ENCODE results near the gene CNOT6. TPM values are rescaled to one million over a fixed set of nuclear protein-coding genes. Genes with fewer than 3 reads are reported as not detected.
"Not testable (repeated sequence)": the region's sequence is repeated elsewhere in the genome, so short reads cannot be mapped to it uniquely, and the experiment has no call there.

Gene CNOT6
- total RNA-seq, 1 donor from 2014 or later = 18.8 TPM

DNA sequence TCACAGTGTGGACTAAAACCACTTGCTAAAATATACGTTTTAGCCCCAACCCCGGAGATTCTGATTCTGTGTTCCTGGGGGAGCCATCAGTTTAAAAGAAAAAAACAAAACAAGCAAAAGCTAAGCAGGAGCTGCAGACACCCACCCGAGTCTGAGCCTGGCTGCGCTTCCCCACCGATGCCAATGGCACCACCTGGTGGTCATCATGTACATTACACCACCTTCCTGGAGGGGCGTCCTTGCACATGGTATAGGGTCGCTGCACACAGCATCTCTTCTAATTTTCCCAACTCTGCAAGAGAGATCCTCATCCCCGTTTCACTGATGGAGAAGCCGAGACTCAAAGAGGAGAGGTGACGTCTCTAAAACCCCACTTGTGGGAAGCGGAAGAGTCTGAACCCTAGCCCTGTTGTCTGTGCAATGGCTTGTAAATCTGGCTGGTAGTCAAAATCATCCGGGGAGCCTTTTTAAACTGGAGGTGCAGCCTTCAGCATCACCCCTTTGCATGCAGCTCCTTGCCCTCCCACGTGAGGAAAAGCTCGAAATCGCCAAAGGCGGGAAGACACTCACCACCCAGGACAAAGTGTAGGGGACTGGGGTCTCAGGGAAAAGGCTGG is 23.1 kb upstream of the CNOT6 start:
- DNase-seq (ENCODE audit: low spot score) = peak; percentile 76

GRCh38 chr5:180471866-180472265 is 22.3 kb upstream of the CNOT6 start:
- no peak for DNase-seq (ENCODE audit: low spot score)

DNA sequence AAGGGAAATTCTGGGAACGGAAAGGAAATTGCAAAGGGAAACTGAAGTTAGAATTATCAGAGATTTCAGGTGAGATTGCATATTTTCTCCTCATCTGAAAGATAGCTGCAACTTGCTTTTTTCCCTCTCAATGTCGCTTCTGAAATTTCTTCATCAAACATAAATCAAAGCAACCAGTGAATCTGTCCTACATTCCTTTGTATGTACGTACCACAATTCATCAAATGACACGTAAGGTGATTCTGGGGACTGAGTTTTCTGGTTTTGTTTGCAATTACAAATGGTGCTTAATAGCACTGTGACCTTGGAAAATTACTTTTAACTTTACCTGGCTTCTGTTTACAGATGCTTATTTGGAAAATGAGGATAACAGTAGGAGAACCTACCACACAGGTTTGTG is 21.9 kb upstream of the CNOT6 start:
- DNase-seq (ENCODE audit: low spot score) = no peak

- not testable (repeated sequence) for DNase-seq (ENCODE audit: low spot score)
These were observed 20.8 kb upstream of the CNOT6 start for GRCh38 chr5:180473386-180473785.

GRCh38 chr5:180474569-180474968 is 19.6 kb upstream of the CNOT6 start:
- DNase-seq (ENCODE audit: low spot score) = no peak

DNA sequence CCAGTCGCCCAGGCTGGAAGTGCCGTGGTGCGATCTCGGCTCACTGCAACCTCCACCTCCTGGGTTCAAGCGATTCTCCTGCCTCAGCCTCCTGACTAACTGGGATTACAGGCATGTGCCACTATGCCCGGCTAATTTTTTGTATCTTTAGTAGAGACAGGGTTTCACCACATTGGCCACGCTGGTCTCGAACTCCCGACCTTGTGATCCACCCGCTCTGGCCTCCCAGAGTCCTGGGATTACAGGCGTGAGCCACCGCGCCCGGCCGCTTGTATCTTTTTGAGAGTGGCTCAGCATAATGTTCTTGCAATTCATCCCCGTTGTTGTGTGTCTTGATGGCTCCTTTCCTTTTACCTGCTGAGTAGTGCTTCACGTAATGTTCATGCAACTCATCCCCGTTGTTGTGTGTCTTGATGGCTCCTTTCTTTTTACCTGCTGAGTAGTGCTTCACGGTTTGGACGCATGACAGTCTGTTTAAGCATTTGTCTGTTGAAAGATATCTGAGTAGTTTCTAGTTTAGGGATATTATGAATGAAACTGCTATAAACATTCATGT is 18.1 kb upstream of the CNOT6 start:
- DNase-seq (ENCODE audit: low spot score) = not testable (repeated sequence)

GRCh38 chr5:180484813-180485212 is 9.4 kb upstream of the CNOT6 start:
- DNase-seq (ENCODE audit: low spot score) = no peak

GRCh38 chr5:180486636-180487149 is 7.5 kb upstream of the CNOT6 start:
- DNase-seq (ENCODE audit: low spot score) = no peak

GRCh38 chr5:180487556-180487955 is 6.6 kb upstream of the CNOT6 start:
- DNase-seq (ENCODE audit: low spot score) = no peak

DNA sequence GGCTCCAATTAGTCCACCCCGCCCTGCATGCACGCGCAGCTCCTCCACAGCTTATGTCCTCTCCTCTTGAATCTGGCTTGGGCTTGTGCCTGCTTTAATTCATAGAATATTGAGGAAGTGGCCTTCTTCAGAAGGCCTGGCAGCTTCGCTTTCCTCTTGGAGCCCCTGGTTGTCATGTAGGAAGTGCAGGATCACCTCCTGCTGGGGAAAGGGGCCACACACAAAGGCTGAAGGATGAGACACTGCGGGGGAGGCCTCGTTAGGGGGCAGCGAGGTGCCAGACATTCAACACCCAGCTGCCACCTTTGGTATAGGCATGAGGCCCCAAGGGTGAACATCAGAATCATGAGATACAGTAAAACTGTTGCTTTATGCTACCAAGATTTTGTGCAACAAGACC is 2.7 kb upstream of the CNOT6 start:
- no peak for DNase-seq (ENCODE audit: low spot score)

- no peak for DNase-seq (ENCODE audit: low spot score)
These were observed 1.8 kb upstream of the CNOT6 start for GRCh38 chr5:180492226-180492903.

GRCh38 chr5:180494510-180495181 is 467 bp downstream of the CNOT6 start:
- DNase-seq (ENCODE audit: low spot score) = peak; percentile 39

DNA sequence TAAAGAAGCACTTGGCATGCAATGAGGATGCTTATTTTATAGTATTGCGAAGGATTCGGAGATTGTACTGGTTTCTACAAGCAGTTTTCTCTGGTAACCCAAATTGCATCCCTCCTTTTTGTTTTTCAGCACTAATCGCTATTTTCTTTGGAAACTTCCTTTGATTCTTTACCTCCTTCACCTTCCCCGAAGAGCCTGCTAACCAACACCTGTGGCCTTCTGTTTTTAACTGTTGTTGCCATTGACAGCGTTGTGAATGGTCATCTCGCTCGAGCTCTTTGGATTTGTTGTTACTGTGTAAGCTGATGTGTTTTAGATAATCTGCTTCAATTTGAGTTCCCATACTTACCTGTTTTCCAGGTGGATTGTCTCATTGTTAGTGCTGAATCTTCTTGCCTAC is 1.1 kb downstream of the CNOT6 start:
- no peak for DNase-seq (ENCODE audit: low spot score)

- DNase-seq (ENCODE audit: low spot score) = no peak
These were observed 2.0 kb downstream of the CNOT6 start for GRCh38 chr5:180495991-180496741.

DNA sequence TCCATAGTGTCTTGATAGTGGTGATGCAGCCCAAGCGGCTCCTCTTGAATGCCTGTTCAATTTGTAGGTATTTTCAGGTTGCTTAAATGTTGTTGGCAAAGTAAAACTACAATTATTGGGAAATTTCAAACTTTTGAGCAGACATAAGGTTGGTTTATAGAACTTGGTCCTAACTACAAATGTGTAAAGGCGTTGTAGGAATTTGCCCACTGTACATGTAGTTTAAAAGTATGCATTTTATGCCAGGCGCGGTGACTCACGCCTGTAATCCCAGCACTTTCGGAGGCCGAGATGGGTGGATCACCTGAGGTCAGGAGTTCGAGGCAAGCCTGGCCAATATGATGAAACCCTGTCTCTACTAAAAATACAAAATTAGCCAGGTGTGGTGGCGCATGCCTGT is 2.6 kb downstream of the CNOT6 start:
- not testable (repeated sequence) for DNase-seq (ENCODE audit: low spot score)

DNA sequence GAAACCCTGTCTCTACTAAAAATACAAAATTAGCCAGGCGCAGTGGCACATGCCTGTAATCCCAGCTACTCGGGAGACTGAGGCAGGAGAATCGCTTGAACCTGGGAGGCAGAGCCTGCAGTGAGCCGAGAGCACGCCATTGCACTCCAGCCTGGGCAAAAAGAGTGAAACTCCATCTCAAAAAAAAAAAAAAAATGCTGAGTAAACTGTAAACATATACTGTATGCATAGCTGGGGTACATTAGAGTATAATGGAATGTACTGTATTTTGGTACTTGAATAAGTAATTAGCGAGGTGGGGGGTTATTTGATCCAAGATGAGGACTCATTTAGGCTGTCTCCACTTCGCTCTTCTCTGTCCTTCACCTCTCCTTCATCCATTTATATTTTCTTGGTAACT is 3.7 kb downstream of the CNOT6 start:
- DNase-seq (ENCODE audit: low spot score) = not testable (repeated sequence)

- no peak for DNase-seq (ENCODE audit: low spot score)
These were observed 4.2 kb downstream of the CNOT6 start for GRCh38 chr5:180498378-180498777.

DNA sequence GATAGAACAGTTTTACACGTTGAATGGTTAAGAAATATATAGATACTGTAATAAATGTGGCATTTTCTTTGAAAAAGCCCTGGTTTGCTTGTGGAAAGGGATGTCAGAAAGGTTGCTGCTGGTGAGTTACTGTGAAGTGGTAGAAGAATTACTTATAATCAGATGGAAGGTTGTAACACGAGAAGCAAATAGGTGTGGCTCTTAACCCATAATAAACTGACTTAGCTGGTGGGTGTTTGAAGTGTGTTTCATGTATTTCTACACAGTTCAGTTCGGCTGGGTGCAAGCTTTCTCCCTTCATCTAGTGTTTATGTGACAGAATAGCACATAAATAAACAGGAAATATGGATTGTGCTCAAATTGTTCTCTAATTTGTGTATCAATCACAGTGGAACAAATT is 5.5 kb downstream of the CNOT6 start:
- no peak for DNase-seq (ENCODE audit: low spot score)

DNA sequence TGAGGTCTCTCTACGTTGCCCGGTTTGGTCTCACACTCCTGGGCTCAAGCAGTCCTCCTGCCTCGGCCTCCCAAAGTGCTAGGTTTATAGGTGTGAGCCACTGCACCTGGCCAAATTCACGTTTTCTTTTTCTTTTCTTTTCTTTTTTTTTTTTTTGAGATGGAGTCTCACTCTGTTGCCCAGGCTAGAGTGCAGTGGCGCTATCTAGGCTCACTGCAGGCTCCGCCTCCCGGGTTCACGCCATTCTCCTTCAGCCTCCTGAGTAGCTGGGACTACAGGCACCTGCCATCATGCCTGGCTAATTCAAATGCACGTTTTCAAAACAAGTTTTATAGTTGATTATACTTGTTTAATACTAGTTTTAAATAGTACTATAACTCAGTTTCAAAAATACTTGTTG is 6.1 kb downstream of the CNOT6 start:
- not testable (repeated sequence) for DNase-seq (ENCODE audit: low spot score)

DNA sequence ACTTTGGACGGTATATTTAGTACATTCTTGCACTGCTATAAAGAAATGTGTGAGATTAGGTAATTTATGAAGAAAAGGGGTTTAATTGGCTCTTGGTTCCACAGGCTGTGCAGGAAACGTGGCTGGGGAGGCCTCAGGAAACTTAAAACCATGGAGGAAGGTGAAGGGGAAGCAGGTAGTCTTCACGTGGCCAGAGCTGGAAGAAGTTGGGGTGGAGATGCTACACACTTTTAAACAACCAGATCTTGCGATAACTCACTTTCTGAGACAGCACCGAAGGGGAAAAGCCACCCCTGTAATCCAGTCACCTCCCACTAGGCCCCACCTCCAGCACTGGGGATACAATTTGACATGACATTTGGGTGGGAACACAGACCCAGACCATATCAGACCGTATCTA is 13.5 kb downstream of the CNOT6 start:
- DNase-seq (ENCODE audit: low spot score) = no peak

- DNase-seq (ENCODE audit: low spot score) = no peak
These were observed 21.1 kb downstream of the CNOT6 start for GRCh38 chr5:180515294-180515693.

DNA sequence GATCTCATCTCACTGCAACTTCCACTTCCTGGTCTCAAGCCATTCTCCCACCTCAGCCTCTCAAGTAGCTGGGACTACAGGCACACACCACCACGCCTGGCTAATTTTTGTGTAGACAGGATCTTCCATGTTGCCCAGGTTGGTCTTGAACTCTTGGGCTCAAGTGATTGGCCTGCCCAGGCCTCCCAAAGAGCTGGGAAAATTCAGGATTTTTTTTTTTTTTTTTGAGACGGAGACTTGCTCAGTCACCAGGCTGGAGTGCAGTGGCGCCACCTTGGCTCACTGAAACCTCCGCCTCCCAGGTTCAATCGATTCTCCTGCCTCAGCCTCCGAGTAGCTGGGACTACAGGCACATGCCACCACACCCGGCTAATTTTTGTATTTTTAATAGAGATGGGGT is 21.8 kb downstream of the CNOT6 start:
- DNase-seq (ENCODE audit: low spot score) = not testable (repeated sequence)

Measured in umbilical cord (tissue), 2 donors.